HCT116 (cell line): Measurements from ENCODE around the gene PCDHGA1.

Experiments
- ATF3 ChIP-seq: IDR thresholded peaks from 2 replicates; pipeline ENCODE4 v1.6.1; 2012
- CTCF ChIP-seq, 3 experiments: fragments of 200-600 bp in 1 of 3; sonication (generic) in 1 of 3; IDR thresholded peaks in 2 of 3; conservative IDR thresholded peaks in 1 of 3; 2 replicates each; pipeline ENCODE4 v1.5.1; 2012 to 2017; ENCODE audit warnings: low read depth in 2 of 3, low read length in 2 of 3, antibody characterized with exemption in 1 of 3, borderline replicate concordance in 1 of 3, control low read depth in 1 of 3, mild to moderate bottlenecking in 1 of 3, mixed read lengths in 1 of 3, mixed run types in 1 of 3, moderate library complexity in 1 of 3; ENCODE audit not compliant: insufficient read depth in 1 of 3
- EGR1 ChIP-seq: IDR thresholded peaks from 2 replicates; pipeline ENCODE4 v1.6.1; 2012; ENCODE audit warnings: low read depth
- EZH2 ChIP-seq: fragments of 200-600 bp; sonication (generic); IDR thresholded peaks from 2 replicates; pipeline ENCODE4 v1.6.1; 2017; ENCODE audit warnings: antibody characterized with exemption, mixed run types
- MAX ChIP-seq: IDR thresholded peaks from 2 replicates; pipeline ENCODE4 v1.6.1; 2012
- POLR2A ChIP-seq: IDR thresholded peaks from 2 replicates; pipeline ENCODE4 v1.7.0; 2011; ENCODE audit warnings: borderline replicate concordance; ENCODE audit not compliant: insufficient read depth, insufficient read length; ENCODE audit errors: extremely low read depth
- POLR2AphosphoS5 ChIP-seq: IDR thresholded peaks from 2 replicates; pipeline ENCODE4 v1.6.1; 2011; ENCODE audit warnings: mild to moderate bottlenecking, low read depth, low read length, moderate library complexity
- RAD21 ChIP-seq: IDR thresholded peaks from 2 replicates; pipeline ENCODE4 v1.6.1; 2012; ENCODE audit warnings: low read depth, mild to moderate bottlenecking
- TCF7L2 ChIP-seq: IDR thresholded peaks from 2 replicates; pipeline ENCODE4 v1.7.0; 2011; ENCODE audit warnings: borderline replicate concordance, inconsistent platforms; ENCODE audit not compliant: insufficient read depth, insufficient read length; ENCODE audit errors: extremely low read depth
- YY1 ChIP-seq: IDR thresholded peaks from 2 replicates; pipeline ENCODE4 v1.6.1; 2011; ENCODE audit warnings: low read length, low read depth, moderate library complexity, mild to moderate bottlenecking; ENCODE audit not compliant: insufficient replicate concordance; ENCODE audit errors: extremely low read depth
- ZNF274 ChIP-seq: fragments of 200-500 bp; sonication (Bioruptor generic); IDR thresholded peaks from 2 replicates; pipeline ENCODE4 v1.6.1; 2014; ENCODE audit warnings: mild to moderate bottlenecking, low read depth, low read length, inconsistent platforms

- TF ChIP-seq POLR2A (no peak), CTCF (IDR thresholded peaks at IDR 0.05 in 2 of 3, conservative IDR thresholded peaks at IDR 0.05 in 1 of 3; ENCODE audit: borderline replicate concordance in 1 of 3, insufficient read depth in 1 of 3, low read depth in 2 of 3, low read length in 2 of 3) (no peak), POLR2AphosphoS5 (no peak), EGR1 (no peak), YY1 (no peak), EZH2 (no peak), TCF7L2 (no peak), RAD21 (no peak), ZNF274 (no peak), ATF3 (no peak), MAX (no peak)
Measured at GRCh38 chr5:141439411-141440141, 109.3 kb downstream of the PCDHGA1 start.
